Keratinocyte (primary cell): ENCODE data around the gene RAB3A. TPM values are rescaled to one million over a fixed set of nuclear protein-coding genes. Genes with fewer than 3 reads are reported as not detected.

Experiments used
- DNase-seq: peaks from one replicate; pipeline ENCODE4 v3.0.0-alpha.2; 2011; ENCODE audit warnings: low read depth, missing footprints, low spot score
- FAIRE-seq: peaks from 2 replicates; lab custom pipeline; 2011; peaks lifted over from hg19 to GRCh38; lab: Jason Lieb, UNC
- H2AFZ ChIP-seq: 2 replicates; pipeline ENCODE4 v1.6.0; 2012; ENCODE audit warnings: low read length, control low read depth, inconsistent platforms; ENCODE audit not compliant: control insufficient read depth
- H3K27ac ChIP-seq: 2 replicates; pipeline ENCODE4 v1.5.1; 2011; ENCODE audit warnings: low read length; ENCODE audit not compliant: control insufficient read depth, insufficient read depth
- H3K27me3 ChIP-seq: 3 replicates; pipeline ENCODE4 v1.6.0; 2011; ENCODE audit warnings: low read length; ENCODE audit not compliant: control insufficient read depth, insufficient read depth; ENCODE audit errors: extremely low read depth
- H3K36me3 ChIP-seq, 2 experiments: 2 replicates in 1 of 2; 3 replicates in 1 of 2; pipeline ENCODE4 v1.5.1; 2011; ENCODE audit warnings: low read length in 2 of 2, mild to moderate bottlenecking in 1 of 2; ENCODE audit not compliant: control insufficient read depth in 2 of 2, insufficient read depth in 2 of 2; ENCODE audit errors: extremely low read depth in 1 of 2
- H3K4me1 ChIP-seq: 3 replicates; pipeline ENCODE4 v1.5.1; 2011; ENCODE audit warnings: low read length; ENCODE audit not compliant: control insufficient read depth, insufficient read depth; ENCODE audit errors: extremely low read depth
- H3K4me2 ChIP-seq: 3 replicates; pipeline ENCODE4 v1.6.0; 2011; ENCODE audit warnings: low read depth, low read length; ENCODE audit not compliant: control insufficient read depth, insufficient read depth; ENCODE audit errors: extremely low read depth
- H3K4me3 ChIP-seq, 3 experiments: fragments of 200-600 bp in 1 of 3; sonication (generic) in 1 of 3; 2 replicates in 2 of 3; 3 replicates in 1 of 3; pipeline ENCODE4 v1.5.1; 2011 to 2016; ENCODE audit warnings: low read length in 3 of 3, mild to moderate bottlenecking in 3 of 3, control low read depth in 2 of 3, inconsistent platforms in 1 of 3, low read depth in 1 of 3, mixed read lengths in 1 of 3, mixed run types in 1 of 3, moderate library complexity in 1 of 3; ENCODE audit not compliant: control insufficient read depth in 2 of 3, insufficient read depth in 2 of 3; ENCODE audit errors: extremely low read depth in 1 of 3
- H3K79me2 ChIP-seq: 2 replicates; pipeline ENCODE4 v1.6.0; 2012; ENCODE audit warnings: low read length; ENCODE audit not compliant: control insufficient read depth, insufficient read depth
- H3K9ac ChIP-seq: 3 replicates; pipeline ENCODE4 v1.6.0; 2011; ENCODE audit warnings: low read length; ENCODE audit not compliant: control insufficient read depth, insufficient read depth; ENCODE audit errors: extremely low read depth
- H3K9me1 ChIP-seq: 3 replicates; pipeline ENCODE4 v1.6.0; 2011; ENCODE audit warnings: low read length; ENCODE audit not compliant: control insufficient read depth, insufficient read depth; ENCODE audit errors: extremely low read depth
- H3K9me3 ChIP-seq: 2 replicates; pipeline ENCODE4 v1.5.1; 2012; ENCODE audit warnings: low read depth, low read length; ENCODE audit not compliant: control insufficient read depth
- H4K20me1 ChIP-seq: 3 replicates; pipeline ENCODE4 v1.6.0; 2011; ENCODE audit warnings: low read length; ENCODE audit not compliant: control insufficient read depth, insufficient read depth; ENCODE audit errors: extremely low read depth
- EZH2 ChIP-seq: IDR thresholded peaks from one replicate; pipeline ENCODE4 v1.6.1; 2012; ENCODE audit warnings: inconsistent platforms, mild to moderate bottlenecking, low read length, moderate library complexity
- dilution Hi-C: fragments of 300-500 bp; cut with MboI; formaldehyde crosslinking; loops from one replicate; pipeline ENCODE4 v1.7.0; 2020; ENCODE audit warnings: low sequenced_read_pairs; ENCODE audit not compliant: extremely low pct_ligation_motif_present
- polyA plus RNA-seq, 5 experiments: library from polyadenylated mRNA; depleted of rRNA in 3 of 5; stranded (reverse) in 3 of 5; stranded (forward) in 1 of 5; unstranded in 1 of 5; fragments of >200 nt; gene quantifications; 1 replicate in 1 of 5; 2 replicates in 3 of 5; 3 replicates in 1 of 5; pipeline versions ENCODE4 v1.2.1 to v1.2.3, GENCODE V29; 2011 to 2012; ENCODE audit warnings: missing spikeins in 2 of 5, low read depth in 1 of 5, low replicate concordance in 1 of 5
- small RNA-seq, 3 experiments: library from RNA; depleted of rRNA; stranded (forward); fragments of <200 nt; gene quantifications; one replicate each; pipeline ENCODE3, GENCODE V24; 2012; ENCODE audit warnings: low read depth in 3 of 3, low replicate concordance in 1 of 3; ENCODE audit not compliant: insufficient read length in 3 of 3
- TF ChIP-seq, protein P1 (sequence below), 3 experiments: IDR thresholded peaks in 1 of 3; conservative IDR thresholded peaks in 1 of 3; optimal IDR thresholded peaks in 1 of 3; 2 replicates in 2 of 3; 3 replicates in 1 of 3; pipeline versions ENCODE3 to v1.5.1; 2011; ENCODE audit warnings: low read length in 3 of 3, mild to moderate bottlenecking in 3 of 3, moderate library complexity in 2 of 3, control low read depth in 1 of 3, inconsistent platforms in 1 of 3; ENCODE audit not compliant: insufficient read depth in 2 of 3; ENCODE audit errors: extremely low read depth in 1 of 3

Gene RAB3A
- polyA plus RNA-seq, 1 donor (not counting 4 experiments of a cell fraction or from before 2014, with no cell fraction given): 0.56 TPM

DNA sequence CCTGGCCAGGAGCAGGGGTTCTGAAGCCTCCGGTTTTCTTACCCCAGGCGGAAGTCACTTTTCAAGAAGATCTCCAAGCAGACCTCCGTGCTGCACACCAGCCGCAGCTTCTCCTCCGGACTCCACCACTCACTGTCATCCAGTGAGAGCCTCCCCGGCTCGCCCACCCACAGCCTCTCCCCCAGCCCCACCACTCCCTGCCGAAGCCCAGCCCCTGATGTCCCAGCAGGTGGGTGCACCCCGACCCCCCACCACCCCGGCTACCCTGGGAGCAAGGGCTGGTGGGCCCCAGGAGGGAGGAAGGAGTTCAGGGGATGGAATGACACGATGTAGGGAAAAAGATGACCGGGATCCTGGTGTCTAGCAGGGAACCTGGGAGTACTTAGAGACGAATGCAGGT lies 56.4 kb downstream of the RAB3A start:
- DNase-seq (no peak), FAIRE-seq (no peak)
- H3K9me3 ChIP-seq: no peaks in the 10 kb centered on the region
- H3K9me1 ChIP-seq: no peaks in the 10 kb centered on the region
- H3K79me2 ChIP-seq: no peaks in the 10 kb centered on the region
- no peak overlapping the region for H3K27ac ChIP-seq
- no peaks in the 10 kb centered on the region for H3K27me3 ChIP-seq
- no peaks in the 10 kb centered on the region for H4K20me1 ChIP-seq
- H3K9ac ChIP-seq: no peak overlapping the region
- dilution Hi-C loops: no loop called here
- peaks cover 6% of the 10 kb centered on the region for H3K4me1 ChIP-seq
- peaks cover 0 to 10% of the 10 kb centered on the region in 2 experiments for H3K36me3 ChIP-seq
- H3K4me3 ChIP-seq: no peak overlapping the region
- no peak overlapping the region for H2AFZ ChIP-seq
- no peak overlapping the region for H3K4me2 ChIP-seq
- TF ChIP-seq, protein P1, sequence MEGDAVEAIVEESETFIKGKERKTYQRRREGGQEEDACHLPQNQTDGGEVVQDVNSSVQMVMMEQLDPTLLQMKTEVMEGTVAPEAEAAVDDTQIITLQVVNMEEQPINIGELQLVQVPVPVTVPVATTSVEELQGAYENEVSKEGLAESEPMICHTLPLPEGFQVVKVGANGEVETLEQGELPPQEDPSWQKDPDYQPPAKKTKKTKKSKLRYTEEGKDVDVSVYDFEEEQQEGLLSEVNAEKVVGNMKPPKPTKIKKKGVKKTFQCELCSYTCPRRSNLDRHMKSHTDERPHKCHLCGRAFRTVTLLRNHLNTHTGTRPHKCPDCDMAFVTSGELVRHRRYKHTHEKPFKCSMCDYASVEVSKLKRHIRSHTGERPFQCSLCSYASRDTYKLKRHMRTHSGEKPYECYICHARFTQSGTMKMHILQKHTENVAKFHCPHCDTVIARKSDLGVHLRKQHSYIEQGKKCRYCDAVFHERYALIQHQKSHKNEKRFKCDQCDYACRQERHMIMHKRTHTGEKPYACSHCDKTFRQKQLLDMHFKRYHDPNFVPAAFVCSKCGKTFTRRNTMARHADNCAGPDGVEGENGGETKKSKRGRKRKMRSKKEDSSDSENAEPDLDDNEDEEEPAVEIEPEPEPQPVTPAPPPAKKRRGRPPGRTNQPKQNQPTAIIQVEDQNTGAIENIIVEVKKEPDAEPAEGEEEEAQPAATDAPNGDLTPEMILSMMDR (optimal IDR thresholded peaks at IDR 0.05 in 1 of 3, IDR thresholded peaks at IDR 0.05 in 1 of 3, conservative IDR thresholded peaks at IDR 0.05 in 1 of 3; ENCODE audit: extremely low read depth in 1 of 3, insufficient read depth in 2 of 3, low read length in 3 of 3): no peak
- TF ChIP-seq EZH2: no peak

Small RNA genes lying within 50 kb of the gene (small RNA-seq; reads per million reads assigned to genes)
- 0 reads per million in 3 experiments for gene IFI30

Other genes with a start within 250 kb of the RAB3A start
- gene KCNN1, start 236.9 kb downstream of the RAB3A start, polyA plus RNA-seq: not detected in 3 replicates
- 2.4 to 3.5 TPM (median 2.5 TPM) in 3 replicates for gene ARRDC2, start 195.9 kb downstream of the RAB3A start, polyA plus RNA-seq
- 0.09 TPM in 1 of 3 replicates, not detected in the others for gene IL12RB1, start 117.1 kb downstream of the RAB3A start, polyA plus RNA-seq
- 0.73 to 1.4 TPM (median 0.76 TPM) in 3 replicates for gene MAST3, start 106.3 kb downstream of the RAB3A start, polyA plus RNA-seq
- gene PIK3R2, start 50.9 kb downstream of the RAB3A start, polyA plus RNA-seq: 12.4 to 19.6 TPM (median 13.9 TPM) in 3 replicates
- gene IFI30, start 30.2 kb downstream of the RAB3A start, polyA plus RNA-seq: 28.1 to 72.7 TPM (median 31.3 TPM) in 3 replicates
- gene MPV17L2, start 10.8 kb downstream of the RAB3A start, polyA plus RNA-seq: 26.3 to 39.8 TPM (median 26.8 TPM) in 3 replicates
- gene PDE4C, start 22.4 kb upstream of the RAB3A start, polyA plus RNA-seq: 0.03 TPM in 1 of 3 replicates, not detected in the others
- 0.02 to 0.06 TPM in 2 of 3 replicates, not detected in the other for gene IQCN, start 70.4 kb upstream of the RAB3A start, polyA plus RNA-seq
- 17.2 to 36.7 TPM (median 20.7 TPM) in 3 replicates for gene JUND, start 77.6 kb upstream of the RAB3A start, polyA plus RNA-seq
- 150 to 170 TPM (median 162 TPM) in 3 replicates for gene LSM4, start 119.0 kb upstream of the RAB3A start, polyA plus RNA-seq
- 4.8 to 5.8 TPM (median 5.6 TPM) in 3 replicates for gene PGPEP1, start 136.6 kb upstream of the RAB3A start, polyA plus RNA-seq
- gene GDF15, start 182.1 kb upstream of the RAB3A start, polyA plus RNA-seq: 0.27 to 0.49 TPM (median 0.31 TPM) in 3 replicates
- gene LRRC25, start 193.6 kb upstream of the RAB3A start, polyA plus RNA-seq: not detected in 3 replicates
- gene SSBP4, start 215.4 kb upstream of the RAB3A start, polyA plus RNA-seq: 7.5 to 11.3 TPM (median 10.8 TPM) in 3 replicates
- 3.5 to 8.3 TPM (median 7.0 TPM) in 3 replicates for gene ISYNA1, start 234.1 kb upstream of the RAB3A start, polyA plus RNA-seq